Lower leg skin (tissue), 4 donors: ENCODE data around the gene COBL. TPM values are rescaled to one million over a fixed set of nuclear protein-coding genes. Genes with fewer than 3 reads are reported as not detected.

Experiments
- DNase-seq, 2 donors: peaks; one replicate each; pipeline ENCODE4 v3.0.0-alpha.2; 2019; ENCODE audit warnings: low spot score in 2 of 2
- H3K4me3 ChIP-seq: fragments of 200-600 bp; sonication (generic); 2 replicates; pipeline ENCODE4 v1.5.1; 2017; ENCODE audit warnings: mild to moderate bottlenecking, low read depth; ENCODE audit not compliant: poor library complexity, severe bottlenecking
- POLR2A ChIP-seq, 2 donors: fragments of 450-650 bp; IDR thresholded peaks; one replicate each; pipeline ENCODE4 v1.6.1; 2016 to 2017; ENCODE audit warnings: antibody characterized with exemption in 2 of 2, mild to moderate bottlenecking in 1 of 2, moderate library complexity in 1 of 2
- WGBS, 2 donors: methylation state at CpG; one replicate each; pipeline ENCODE4 v1.1.5; 2018; 5-methylcytosine and 5-hydroxymethylcytosine counted together
- intact Hi-C: fragments of 100-400 bp; cut with DNase I; formaldehyde crosslinking; loops from one replicate; pipeline ENCODE4 v1.15.0; 2023; ENCODE audit warnings: low total_unique reads
- total RNA-seq, 4 donors: library from RNA; depleted of rRNA; stranded (reverse); fragments of >200 nt; gene quantifications; one replicate each; pipeline ENCODE4 v1.1.0, GENCODE V29; 2016
- TF ChIP-seq, protein P1 (sequence below), 3 donors: fragments of 450-650 bp; IDR thresholded peaks; one replicate each; pipeline ENCODE4 v1.5.1; 2016; ENCODE audit warnings: antibody characterized with exemption in 3 of 3, mild to moderate bottlenecking in 3 of 3, moderate library complexity in 2 of 3

The COBL gene
- total RNA-seq, 4 donors from 2014 or later = 40.2 to 94.1 (median 66.5) TPM

DNA sequence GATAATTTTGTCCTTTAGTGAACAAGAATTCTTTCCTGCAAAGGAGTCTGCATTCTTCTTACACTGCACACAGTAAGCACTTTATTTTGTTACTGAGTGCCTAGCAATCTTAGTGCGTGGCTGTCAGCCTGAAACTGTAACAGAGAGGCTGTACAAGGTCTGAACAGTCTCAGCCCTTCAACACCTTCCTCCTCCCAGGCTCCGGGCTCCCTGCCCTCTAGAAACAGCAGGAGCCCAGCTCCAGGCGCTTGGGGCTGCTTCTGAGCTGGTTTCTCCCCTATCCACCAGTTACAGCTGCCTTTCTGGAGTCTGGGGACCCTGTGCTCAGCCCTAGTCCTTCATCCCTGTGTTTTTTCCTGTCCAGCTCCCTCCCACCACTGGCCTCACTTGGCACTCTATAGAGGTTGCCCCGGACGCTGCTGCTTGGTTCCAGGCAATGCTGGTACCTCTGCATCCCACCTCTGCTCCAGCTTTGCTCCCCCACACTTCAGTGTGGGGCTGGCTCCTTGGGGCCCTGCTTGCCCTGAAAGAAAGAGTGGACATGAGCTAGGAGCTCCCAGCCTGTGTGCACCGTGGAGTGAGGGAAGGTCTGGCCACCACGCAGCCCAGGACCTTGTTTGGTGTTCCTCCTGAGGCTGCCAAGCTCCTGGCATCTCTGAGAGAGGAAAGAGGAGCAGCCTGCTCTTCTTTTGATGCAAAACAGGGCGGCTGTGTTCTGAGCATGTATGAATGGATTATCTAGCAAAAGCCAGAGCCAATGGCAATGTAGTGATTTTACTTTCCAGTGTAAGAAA lies 282.7 kb downstream of the COBL start:
- 63 to 79% methylated on average over 8 of the region's 8 CpGs for WGBS, 2 donors

GRCh38 chr7:51031791-51032515 lies 284.7 kb downstream of the COBL start:
- DNase-seq = peak in 1 of 2 donors; percentile 49
- no peak overlapping the region for H3K4me3 ChIP-seq
- intact Hi-C loops = no loop called here
- no peak for TF ChIP-seq POLR2A (IDR thresholded peaks at IDR 0.05)
- TF ChIP-seq, protein P1, sequence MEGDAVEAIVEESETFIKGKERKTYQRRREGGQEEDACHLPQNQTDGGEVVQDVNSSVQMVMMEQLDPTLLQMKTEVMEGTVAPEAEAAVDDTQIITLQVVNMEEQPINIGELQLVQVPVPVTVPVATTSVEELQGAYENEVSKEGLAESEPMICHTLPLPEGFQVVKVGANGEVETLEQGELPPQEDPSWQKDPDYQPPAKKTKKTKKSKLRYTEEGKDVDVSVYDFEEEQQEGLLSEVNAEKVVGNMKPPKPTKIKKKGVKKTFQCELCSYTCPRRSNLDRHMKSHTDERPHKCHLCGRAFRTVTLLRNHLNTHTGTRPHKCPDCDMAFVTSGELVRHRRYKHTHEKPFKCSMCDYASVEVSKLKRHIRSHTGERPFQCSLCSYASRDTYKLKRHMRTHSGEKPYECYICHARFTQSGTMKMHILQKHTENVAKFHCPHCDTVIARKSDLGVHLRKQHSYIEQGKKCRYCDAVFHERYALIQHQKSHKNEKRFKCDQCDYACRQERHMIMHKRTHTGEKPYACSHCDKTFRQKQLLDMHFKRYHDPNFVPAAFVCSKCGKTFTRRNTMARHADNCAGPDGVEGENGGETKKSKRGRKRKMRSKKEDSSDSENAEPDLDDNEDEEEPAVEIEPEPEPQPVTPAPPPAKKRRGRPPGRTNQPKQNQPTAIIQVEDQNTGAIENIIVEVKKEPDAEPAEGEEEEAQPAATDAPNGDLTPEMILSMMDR (IDR thresholded peaks at IDR 0.05) = no peak
- 88 to 97% methylated on average over 8 of the region's 8 CpGs for WGBS, 2 donors

More for the DNA sequence above, 282.7 kb downstream of the COBL start:
- H3K4me3 ChIP-seq = no peak overlapping the region
- no peak for TF ChIP-seq POLR2A (IDR thresholded peaks at IDR 0.05)
- intact Hi-C loops = no loop called here
- DNase-seq = peak in 1 of 2 donors; percentile 79

DNA sequence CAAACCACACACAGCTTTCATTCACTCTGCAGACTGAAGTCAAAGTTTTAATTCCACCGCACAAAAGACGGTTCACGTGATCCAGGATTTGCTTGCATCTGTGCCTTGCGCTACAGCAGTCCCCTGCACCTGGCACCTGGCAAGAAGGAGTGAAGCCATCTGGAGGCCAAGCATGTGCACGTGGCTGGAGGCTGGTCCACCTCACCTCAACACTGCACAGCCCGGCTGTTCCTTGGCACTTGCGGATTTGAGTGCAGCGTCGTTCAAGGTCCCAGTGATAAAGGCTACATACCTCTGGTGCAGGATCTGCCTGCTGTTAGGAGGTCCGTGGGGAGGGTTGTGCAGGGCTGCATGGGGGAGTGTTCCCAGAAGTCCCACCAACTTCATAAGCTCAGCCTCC lies 285.4 kb downstream of the COBL start:
- intact Hi-C loops = no loop called here
- DNase-seq = peak in 1 of 2 donors; percentile 49
- TF ChIP-seq POLR2A (IDR thresholded peaks at IDR 0.05) = no peak
- TF ChIP-seq, protein P1 (IDR thresholded peaks at IDR 0.05) = no peak
- H3K4me3 ChIP-seq = no peak overlapping the region
- WGBS, 2 donors = 83 to 87% methylated on average over 10 of the region's 10 CpGs

DNA sequence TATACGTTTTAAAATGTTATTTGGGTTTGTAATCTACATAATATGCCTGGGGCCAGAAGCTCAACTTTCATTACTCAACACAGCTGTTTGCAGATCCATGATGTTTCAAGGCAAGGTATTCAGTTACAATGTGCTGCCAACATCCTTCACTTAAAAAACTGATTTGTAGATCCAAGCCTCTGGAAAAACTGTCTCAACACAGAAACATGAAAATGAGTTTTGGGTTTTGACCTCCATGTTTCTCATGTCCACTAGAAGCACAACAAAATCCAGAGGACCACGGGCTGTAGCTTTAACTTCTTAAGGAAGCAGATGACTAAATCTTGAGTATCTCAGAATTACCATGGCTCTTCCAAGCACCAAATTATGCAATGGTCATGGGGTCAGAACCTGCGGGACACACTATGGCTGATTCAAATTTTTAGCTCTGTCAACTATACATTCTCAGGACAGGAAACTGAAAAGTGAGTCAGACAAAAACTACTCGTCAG lies 286.9 kb downstream of the COBL start:
- WGBS, 2 donors = 51 to 55% methylated on average over 4 of the region's 4 CpGs
- DNase-seq = no peak
- H3K4me3 ChIP-seq = no peak overlapping the region

DNA sequence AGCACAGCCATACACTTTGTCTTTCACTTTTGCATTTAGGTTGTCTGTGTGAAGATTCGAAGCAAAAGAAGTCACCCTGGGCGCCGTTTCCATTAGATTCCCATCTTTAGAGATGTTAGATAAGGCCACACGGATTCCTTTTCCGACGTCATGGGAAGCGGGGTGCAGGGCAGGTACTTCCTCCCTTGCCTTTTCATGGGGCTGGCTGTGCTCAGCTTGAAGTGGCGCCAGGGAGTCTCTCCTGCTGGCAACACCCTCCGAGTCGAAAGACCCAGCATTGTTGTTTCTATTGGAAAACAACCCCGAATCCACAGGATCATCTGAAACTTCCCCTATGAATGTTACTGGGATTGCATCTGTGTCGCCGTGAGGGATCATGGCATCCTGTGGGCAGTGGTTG lies 287.5 kb downstream of the COBL start:
- TF ChIP-seq, protein P1 (IDR thresholded peaks at IDR 0.05) = no peak
- TF ChIP-seq POLR2A (IDR thresholded peaks at IDR 0.05) = no peak
- peak in 1 of 2 donors; percentile 66 for DNase-seq
- intact Hi-C loops = no loop called here
- 74 to 78% methylated on average over 13 of the region's 13 CpGs for whole genome bisulfite sequencing, 2 donors
- no peak overlapping the region for H3K4me3 ChIP-seq

More for the DNA sequence above, 286.9 kb downstream of the COBL start:
- intact Hi-C loops = no loop called here
- TF ChIP-seq, protein P1 (IDR thresholded peaks at IDR 0.05) = no peak
- TF ChIP-seq POLR2A (IDR thresholded peaks at IDR 0.05) = no peak
